ENCODE data around the gene CD300A. TPM values are rescaled to one million over a fixed set of nuclear protein-coding genes. Genes with fewer than 3 reads are reported as not detected.

CD300A gene
- total RNA-seq, 2 donors from 2014 or later, result 2.0 to 3.1 TPM

DNA sequence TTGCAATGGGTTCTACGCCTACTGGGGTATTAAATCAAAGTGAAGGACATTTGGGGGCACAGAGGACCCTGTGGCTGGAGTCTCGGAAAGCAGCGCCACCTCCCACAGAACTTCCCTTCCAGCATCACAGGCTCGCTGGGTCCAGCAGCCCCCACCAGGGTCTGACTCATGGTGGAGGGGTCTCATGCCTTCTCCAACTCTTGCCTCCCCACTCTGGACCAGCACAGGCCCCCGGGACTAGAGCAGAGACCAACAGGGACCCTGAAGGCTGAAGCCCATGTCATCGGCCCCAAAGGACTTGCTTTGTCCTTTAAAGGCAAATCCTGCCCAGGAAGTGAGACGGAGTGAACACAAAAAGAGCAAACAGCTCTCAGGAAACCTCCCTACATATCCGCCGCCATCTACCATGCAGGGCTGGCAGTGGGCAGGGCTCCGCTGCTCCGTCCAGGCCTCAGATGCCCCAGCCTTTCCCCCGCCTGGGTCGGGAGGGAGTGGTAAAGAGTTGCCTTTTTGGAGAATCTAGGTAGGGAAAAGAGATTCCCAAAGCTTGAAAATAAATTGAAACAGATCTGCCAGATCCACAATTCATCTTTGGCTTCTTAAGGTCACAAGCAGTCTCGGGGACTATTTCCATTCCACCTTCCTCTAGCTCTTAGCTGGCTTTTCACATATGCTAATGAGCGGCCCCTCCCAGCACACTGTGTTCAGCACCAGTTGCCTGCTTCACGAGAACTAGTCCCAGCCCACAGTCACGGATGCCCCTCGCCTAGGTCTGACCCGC, 36.6 kb upstream of the CD300A start:
- intact Hi-C loops (cut with DNase I), result no loop called here
- peak; percentile 16 for ATAC-seq
- Histone ChIP-seq H3K4me1 (peaks cover 65% of the 10 kb centered on the region), H3K36me3 (replicated peaks in 1 of 2; ENCODE audit: insufficient read depth in 1 of 2, low read depth in 2 of 2) (no peaks in the 10 kb centered on the region), H3K27ac (peak overlapping the region; percentile 96 to 100 (median 99)), H3K9me3 (no peaks in the 10 kb centered on the region), H3K27me3 (no peaks in the 10 kb centered on the region), H3K4me3 (no peak overlapping the region)
- DNase-seq, result peak; percentile 65 to 80 (median 76)
- WGBS, 2 donors, result 40 to 55% methylated on average over 19 of the region's 19 CpGs
- TF ChIP-seq CTCF (IDR thresholded peaks at IDR 0.05) (no peak), POLR2A (IDR thresholded peaks at IDR 0.05) (no peak)

GRCh38 chr17:74430385-74430705, 36.1 kb upstream of the CD300A start:
- H3K9me3 ChIP-seq, result no peaks in the 10 kb centered on the region
- peaks cover 71% of the 10 kb centered on the region for H3K4me1 ChIP-seq
- intact Hi-C loops (cut with DNase I), result no loop called here
- TF ChIP-seq CTCF (IDR thresholded peaks at IDR 0.05), result no peak
- TF ChIP-seq POLR2A (IDR thresholded peaks at IDR 0.05), result no peak
- 5 to 16% methylated on average over 7 to 13 of the region's 13 CpGs for WGBS, 2 donors
- H3K4me3 ChIP-seq, result no peak overlapping the region
- H3K27me3 ChIP-seq, result no peaks in the 10 kb centered on the region
- no peaks in the 10 kb centered on the region for H3K36me3 ChIP-seq (replicated peaks in 1 of 2; ENCODE audit: insufficient read depth in 1 of 2, low read depth in 2 of 2)
- no peak for DNase-seq
- no peak for ATAC-seq
- H3K27ac ChIP-seq, result peak overlapping the region; percentile 96 to 100 (median 99)

GRCh38 chr17:74430706-74431567, 35.5 kb upstream of the CD300A start:
- peaks cover 77% of the 10 kb centered on the region for H3K4me1 ChIP-seq
- intact Hi-C loops (cut with DNase I), result no loop called here

More at GRCh38 chr17:74430706-74431567, 35.5 kb upstream of the CD300A start:
- peak overlapping the region; percentile 96 to 100 (median 99) for H3K27ac ChIP-seq
- TF ChIP-seq CTCF (IDR thresholded peaks at IDR 0.05) (peak in 1 of 7 experiments; percentile 10), POLR2A (IDR thresholded peaks at IDR 0.05) (peak; percentile 71 to 91 (median 90))
- H3K27me3 ChIP-seq, result no peaks in the 10 kb centered on the region
- no peaks in the 10 kb centered on the region for H3K36me3 ChIP-seq (replicated peaks in 1 of 2; ENCODE audit: insufficient read depth in 1 of 2, low read depth in 2 of 2)
- peak; percentile 70 for ATAC-seq
- 0% methylated on average over 24 to 64 of the region's 67 CpGs for WGBS, 2 donors
- H3K9me3 ChIP-seq, result no peaks in the 10 kb centered on the region
- DNase-seq, result peak; percentile 93 to 96 (median 96)
- H3K4me3 ChIP-seq, result peak overlapping the region; percentile 21 to 32

Measured in body of pancreas (tissue), 4 donors.